ENCODE measurements around the gene SETBP1. TPM values are rescaled to one million over a fixed set of nuclear protein-coding genes. Genes with fewer than 3 reads are reported as not detected.

The SETBP1 gene
- total RNA-seq, 1 experiment from 2014 or later, result 0.33 TPM

DNA sequence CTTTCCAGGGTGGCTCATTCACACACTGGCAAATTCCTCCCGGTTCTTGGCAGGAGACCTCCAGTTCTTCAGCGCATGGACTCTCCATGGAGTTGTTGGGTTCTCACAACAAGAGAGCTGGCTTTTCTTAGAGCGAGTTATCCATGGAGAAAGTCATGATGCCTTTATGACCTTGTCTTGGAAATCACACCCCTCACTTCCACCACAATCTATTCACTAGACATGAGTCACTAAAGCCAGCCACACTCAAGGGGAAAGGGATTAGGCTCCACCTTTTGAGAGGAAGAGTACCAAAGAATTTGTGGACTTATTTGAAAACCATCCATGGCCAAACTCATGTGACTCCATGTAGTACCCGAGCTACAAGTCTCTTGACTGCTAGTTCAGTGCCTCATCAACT is 160.5 kb downstream of the SETBP1 start:
- DNase-seq (ENCODE audit: low spot score), result no peak

GRCh38 chr18:44841752-44842587 is 161.3 kb downstream of the SETBP1 start:
- DNase-seq (ENCODE audit: low spot score), result no peak

GRCh38 chr18:44842588-44843412 is 162.1 kb downstream of the SETBP1 start:
- DNase-seq (ENCODE audit: low spot score), result no peak

DNA sequence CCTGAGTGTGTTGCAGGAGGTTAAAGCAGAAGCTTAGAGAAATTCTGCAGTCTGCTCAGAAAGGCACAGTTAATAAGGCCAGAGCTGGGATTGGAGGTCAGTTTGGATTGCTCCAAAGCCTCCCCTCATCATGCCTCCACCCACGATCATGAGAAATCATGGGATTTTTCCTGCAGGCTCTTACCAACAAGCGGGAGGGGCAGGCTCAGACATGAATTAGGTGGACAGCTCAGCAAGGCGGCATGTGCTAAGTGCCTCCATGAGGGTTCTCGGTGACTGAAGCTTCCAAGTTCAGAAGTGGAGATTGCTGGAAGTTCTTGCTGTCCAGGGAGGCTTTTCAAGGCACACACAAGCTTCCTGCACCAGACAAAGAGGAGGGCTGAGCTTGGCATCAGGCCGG is 163.8 kb downstream of the SETBP1 start:
- no peak for DNase-seq (ENCODE audit: low spot score)

- DNase-seq (ENCODE audit: low spot score), result no peak
These were observed 165.8 kb downstream of the SETBP1 start for GRCh38 chr18:44846450-44846849.

DNA sequence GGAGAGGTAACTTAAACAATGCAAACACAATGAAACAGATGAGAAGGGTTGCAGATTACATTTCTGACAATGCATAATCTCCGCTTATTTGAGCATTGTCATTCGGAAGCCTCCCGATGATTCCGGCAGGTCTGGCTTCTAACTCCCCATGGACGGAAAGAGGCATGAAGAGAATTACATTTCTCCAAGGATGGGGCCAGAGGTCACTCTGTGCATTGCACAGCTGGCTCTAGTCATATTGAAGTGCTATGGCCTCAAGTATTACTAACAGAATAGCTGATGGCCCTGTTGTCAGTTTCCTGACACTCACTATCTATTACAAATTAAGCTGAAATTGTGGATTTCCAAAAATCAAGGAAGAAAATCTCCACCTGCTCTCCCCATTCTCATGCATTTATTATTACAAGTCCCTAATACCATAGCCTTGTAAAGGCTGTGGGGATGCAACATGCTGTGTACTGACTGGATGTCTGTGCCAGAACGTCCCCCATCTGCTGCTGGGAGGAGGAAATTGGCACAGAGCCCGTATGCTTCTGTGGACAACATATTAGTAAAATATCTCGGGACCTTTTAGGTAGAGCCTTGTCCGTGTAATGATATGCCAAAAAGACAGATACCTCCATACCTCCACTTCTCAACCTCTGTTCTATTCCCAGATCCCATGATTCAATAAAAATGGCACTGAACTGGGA is 168.1 kb downstream of the SETBP1 start:
- no peak for DNase-seq (ENCODE audit: low spot score)

DNA sequence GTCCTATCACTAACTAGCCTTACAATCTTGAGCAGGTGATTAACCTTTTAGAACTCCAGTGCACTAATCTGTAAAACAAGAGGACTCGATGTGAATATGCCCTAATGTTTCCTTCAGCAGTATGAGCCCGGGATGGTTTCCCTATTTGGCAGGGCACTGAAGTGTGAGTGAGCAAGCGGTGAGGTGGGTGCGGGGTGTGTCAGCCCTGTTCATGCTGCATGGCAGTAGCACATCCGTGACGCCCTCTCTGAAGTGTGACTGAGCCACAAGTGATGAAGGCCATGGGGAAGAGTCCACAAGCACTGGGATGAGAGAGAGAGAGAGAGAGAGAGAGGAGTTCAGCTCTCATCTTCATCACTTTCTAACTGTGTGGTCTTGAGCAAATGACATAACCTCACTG is 168.7 kb downstream of the SETBP1 start:
- DNase-seq (ENCODE audit: low spot score), result no peak

GRCh38 chr18:44850001-44850400 is 169.3 kb downstream of the SETBP1 start:
- no peak for DNase-seq (ENCODE audit: low spot score)

- no peak for DNase-seq (ENCODE audit: low spot score)
These were observed 171.4 kb downstream of the SETBP1 start for GRCh38 chr18:44851856-44852621.

DNA sequence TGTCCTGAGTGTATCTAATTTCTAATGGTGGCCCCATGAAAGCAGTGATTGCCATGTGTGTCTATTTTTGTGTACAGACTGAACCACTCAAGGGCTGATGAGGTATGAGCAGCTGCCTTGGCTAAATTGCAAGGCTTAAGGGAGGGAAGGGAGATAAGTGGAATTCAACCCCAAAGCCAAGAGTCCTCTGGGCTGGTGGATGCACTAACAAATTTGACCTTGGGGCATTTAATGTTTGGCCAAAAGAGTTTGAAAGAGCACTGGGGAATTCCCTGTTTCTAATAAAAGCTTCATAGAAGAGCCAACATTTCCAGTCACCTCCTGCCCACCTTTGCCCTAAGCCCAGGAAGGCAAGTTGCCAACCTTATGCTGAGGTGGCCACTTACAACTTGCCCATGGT is 172.1 kb downstream of the SETBP1 start:
- DNase-seq (ENCODE audit: low spot score), result no peak

- DNase-seq (ENCODE audit: low spot score), result no peak
These were observed 172.7 kb downstream of the SETBP1 start for GRCh38 chr18:44853430-44853829.

GRCh38 chr18:44855681-44856080 is 175.0 kb downstream of the SETBP1 start:
- DNase-seq (ENCODE audit: low spot score), result no peak

DNA sequence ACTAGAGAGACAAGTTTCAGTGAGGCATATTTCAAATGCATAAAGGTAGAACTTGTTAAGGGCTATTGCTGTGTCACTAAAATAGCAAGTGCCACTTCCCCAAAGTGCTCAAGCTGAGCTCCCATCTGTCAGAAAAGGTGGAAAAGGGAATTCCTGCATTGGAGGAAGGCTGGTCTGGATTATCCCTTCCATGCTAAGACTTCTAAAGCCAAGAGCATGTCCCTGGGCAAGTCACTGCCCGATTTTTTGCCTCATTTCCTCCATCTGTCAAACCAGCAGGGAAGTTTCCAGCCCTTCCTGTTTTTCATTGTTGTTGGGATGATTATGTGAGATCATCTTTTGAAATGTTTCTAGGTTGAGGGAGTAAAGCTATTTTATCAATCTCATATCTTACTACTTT is 175.5 kb downstream of the SETBP1 start:
- DNase-seq (ENCODE audit: low spot score), result no peak

- DNase-seq (ENCODE audit: low spot score), result no peak
These were observed 176.4 kb downstream of the SETBP1 start for GRCh38 chr18:44857081-44857480.

DNA sequence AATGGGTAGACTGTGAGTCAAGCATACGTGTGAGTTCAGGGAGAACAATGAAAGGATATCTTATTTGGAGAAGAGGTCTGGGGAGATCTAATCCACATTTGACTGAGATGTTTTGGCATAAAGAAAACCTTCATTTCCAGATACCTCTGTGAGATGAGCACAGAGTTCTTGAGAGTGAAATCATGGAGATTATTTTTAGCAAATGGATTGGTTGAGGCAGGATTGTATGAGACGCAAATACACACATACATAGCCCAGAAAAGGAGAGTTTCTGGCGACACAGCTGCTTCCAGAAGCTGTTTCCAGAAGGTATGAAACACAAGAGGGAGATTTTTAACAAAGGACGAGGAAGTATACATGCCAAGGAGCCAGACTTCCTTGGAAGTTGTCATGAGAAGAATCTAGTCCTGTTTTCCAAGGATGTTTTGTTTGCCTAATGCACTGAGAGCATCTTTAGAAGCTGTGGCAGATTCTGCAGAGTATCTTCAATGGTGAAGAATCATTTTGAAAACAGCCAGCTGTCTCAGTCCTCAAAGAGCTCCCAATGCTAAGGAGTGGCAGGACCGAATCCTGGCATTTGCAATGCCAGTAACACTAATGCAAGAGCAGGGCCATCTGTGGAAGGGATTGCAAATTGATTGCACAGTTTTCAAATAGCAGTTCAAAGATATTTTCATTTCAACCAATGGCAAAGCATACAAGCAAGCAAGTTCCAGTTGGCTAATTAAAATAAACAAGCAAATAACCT is 177.2 kb downstream of the SETBP1 start:
- no peak for DNase-seq (ENCODE audit: low spot score)

GRCh38 chr18:44859263-44859662 is 178.6 kb downstream of the SETBP1 start:
- no peak for DNase-seq (ENCODE audit: low spot score)

- DNase-seq (ENCODE audit: low spot score), result no peak
These were observed 179.2 kb downstream of the SETBP1 start for GRCh38 chr18:44859751-44860439.

DNA sequence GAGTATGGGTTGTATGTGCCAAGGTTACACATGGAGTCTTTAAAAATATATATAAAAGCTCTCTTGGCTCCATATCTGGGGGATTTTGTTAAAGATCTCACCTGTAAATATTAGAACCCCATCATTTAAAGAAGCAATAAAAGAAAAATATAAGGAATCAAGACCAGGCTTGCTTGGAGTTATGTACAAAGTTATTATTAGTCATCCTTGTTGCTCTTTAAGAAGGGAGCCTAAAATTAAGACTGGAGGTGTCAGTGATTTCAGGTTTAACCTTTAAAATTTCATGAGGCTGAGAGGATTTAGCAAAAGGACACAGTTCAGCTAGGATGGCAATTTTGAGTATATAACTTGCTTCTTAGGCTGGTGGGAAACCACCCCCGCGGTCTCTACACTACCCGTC is 181.4 kb downstream of the SETBP1 start:
- DNase-seq (ENCODE audit: low spot score), result no peak

- no peak for DNase-seq (ENCODE audit: low spot score)
These were observed 185.4 kb downstream of the SETBP1 start for GRCh38 chr18:44866103-44866502.

- no peak for DNase-seq (ENCODE audit: low spot score)
These were observed 188.8 kb downstream of the SETBP1 start for GRCh38 chr18:44869533-44869932.
